GM19468 (cell line): ENCODE results near the gene CLIP2.
"Not testable (repeated sequence)": the region's sequence is repeated elsewhere in the genome, so short reads cannot be mapped to it uniquely, and the experiment has no call there.

ENCODE experiments used
- ATAC-seq: cut with Tn5 transposase; IDR thresholded peaks from one replicate; pipeline ENCODE4 v1.9.1; 2021; ENCODE audit warnings: mild to moderate bottlenecking, moderate library complexity, moderate number of reproducible peaks; ENCODE audit not compliant: unreplicated experiment; ENCODE audit errors: extremely low read depth

CLIP2 gene

GRCh38 chr7:74400420-74401136 lies 111.4 kb downstream of the CLIP2 start:
- no peak for ATAC-seq

GRCh38 chr7:74401137-74401859 lies 112.1 kb downstream of the CLIP2 start:
- ATAC-seq = no peak

- not testable (repeated sequence) for ATAC-seq
Observed at GRCh38 chr7:74402668-74403067, 113.5 kb downstream of the CLIP2 start.

GRCh38 chr7:74403521-74404387 lies 114.5 kb downstream of the CLIP2 start:
- no peak for ATAC-seq

- no peak for ATAC-seq
Observed at GRCh38 chr7:74404388-74404700, 115.1 kb downstream of the CLIP2 start.

- no peak for ATAC-seq
Observed at GRCh38 chr7:74404741-74405140, 115.5 kb downstream of the CLIP2 start.

GRCh38 chr7:74405191-74405898 lies 116.1 kb downstream of the CLIP2 start:
- no peak for ATAC-seq

GRCh38 chr7:74405899-74406512 lies 116.8 kb downstream of the CLIP2 start:
- ATAC-seq = no peak

GRCh38 chr7:74407958-74408357 lies 118.8 kb downstream of the CLIP2 start:
- ATAC-seq = no peak

GRCh38 chr7:74409571-74409970 lies 120.4 kb downstream of the CLIP2 start:
- no peak for ATAC-seq

GRCh38 chr7:74410772-74411171 lies 121.6 kb downstream of the CLIP2 start:
- ATAC-seq = no peak

GRCh38 chr7:74411571-74411970 lies 122.4 kb downstream of the CLIP2 start:
- ATAC-seq = not testable (repeated sequence)

GRCh38 chr7:74412056-74412455 lies 122.8 kb downstream of the CLIP2 start:
- ATAC-seq = no peak

- no peak for ATAC-seq
Observed at GRCh38 chr7:74412603-74413002, 123.4 kb downstream of the CLIP2 start.

GRCh38 chr7:74414595-74415333 lies 125.6 kb downstream of the CLIP2 start:
- ATAC-seq = not testable (repeated sequence)

GRCh38 chr7:74417419-74417971 lies 128.3 kb downstream of the CLIP2 start:
- no peak for ATAC-seq

GRCh38 chr7:74418076-74418475 lies 128.9 kb downstream of the CLIP2 start:
- no peak for ATAC-seq

GRCh38 chr7:74418538-74418937 lies 129.3 kb downstream of the CLIP2 start:
- ATAC-seq = no peak

- not testable (repeated sequence) for ATAC-seq
Observed at GRCh38 chr7:74419232-74419631, 130.0 kb downstream of the CLIP2 start.
